Measurements from ENCODE around the gene PDZD2. TPM values are rescaled to one million over a fixed set of nuclear protein-coding genes. Genes with fewer than 3 reads are reported as not detected.

Gene PDZD2
- total RNA-seq, 1 donor from 2014 or later = 1.1 TPM

DNA sequence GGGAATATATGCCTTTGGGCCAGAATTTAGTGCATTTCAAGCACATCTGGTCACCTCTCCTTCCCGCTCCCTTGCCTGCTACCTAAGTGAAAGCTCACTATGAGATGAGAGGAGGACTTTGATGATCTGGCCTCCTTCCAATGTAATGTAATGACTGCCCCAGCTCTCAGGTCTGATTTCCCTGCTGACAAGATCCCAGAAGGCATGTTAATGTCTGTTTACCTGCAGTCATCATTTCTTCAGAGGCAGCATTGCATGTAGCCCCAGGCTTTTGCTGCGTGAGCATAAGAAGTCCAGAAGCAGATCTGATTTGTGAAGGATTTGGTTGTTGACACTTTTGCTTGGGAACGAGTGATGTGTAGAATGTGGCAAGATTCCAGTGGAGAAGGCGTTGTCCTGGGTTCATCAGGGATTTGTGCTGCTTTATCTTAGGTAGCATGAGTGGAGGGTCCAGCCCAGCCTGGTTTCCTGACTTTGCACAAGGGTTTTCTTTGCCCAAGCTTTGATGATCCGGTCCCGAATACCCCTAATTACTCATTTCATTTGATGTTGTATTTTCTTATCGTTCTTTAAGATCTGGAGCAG, 342.5 kb downstream of the PDZD2 start:
- Histone ChIP-seq H3K27me3 (no peaks in the 10 kb centered on the region), H3K4me1 (no peaks in the 10 kb centered on the region), H3K4me3 (no peak overlapping the region), H2AFZ (replicated peaks) (no peak overlapping the region), H4K20me1 (ENCODE audit: low read depth) (no peaks in the 10 kb centered on the region), H3K9me3 (ENCODE audit: low read depth) (no peaks in the 10 kb centered on the region), H3F3A (ENCODE audit: low read depth) (peaks cover under 1% of the 10 kb centered on the region), H3K9ac (no peak overlapping the region), H3K4me2 (no peak overlapping the region), H3K27ac (no peak overlapping the region), H3K79me2 (ENCODE audit: low read depth) (no peaks in the 10 kb centered on the region), H3K36me3 (no peaks in the 10 kb centered on the region)
- TF ChIP-seq, protein P1, sequence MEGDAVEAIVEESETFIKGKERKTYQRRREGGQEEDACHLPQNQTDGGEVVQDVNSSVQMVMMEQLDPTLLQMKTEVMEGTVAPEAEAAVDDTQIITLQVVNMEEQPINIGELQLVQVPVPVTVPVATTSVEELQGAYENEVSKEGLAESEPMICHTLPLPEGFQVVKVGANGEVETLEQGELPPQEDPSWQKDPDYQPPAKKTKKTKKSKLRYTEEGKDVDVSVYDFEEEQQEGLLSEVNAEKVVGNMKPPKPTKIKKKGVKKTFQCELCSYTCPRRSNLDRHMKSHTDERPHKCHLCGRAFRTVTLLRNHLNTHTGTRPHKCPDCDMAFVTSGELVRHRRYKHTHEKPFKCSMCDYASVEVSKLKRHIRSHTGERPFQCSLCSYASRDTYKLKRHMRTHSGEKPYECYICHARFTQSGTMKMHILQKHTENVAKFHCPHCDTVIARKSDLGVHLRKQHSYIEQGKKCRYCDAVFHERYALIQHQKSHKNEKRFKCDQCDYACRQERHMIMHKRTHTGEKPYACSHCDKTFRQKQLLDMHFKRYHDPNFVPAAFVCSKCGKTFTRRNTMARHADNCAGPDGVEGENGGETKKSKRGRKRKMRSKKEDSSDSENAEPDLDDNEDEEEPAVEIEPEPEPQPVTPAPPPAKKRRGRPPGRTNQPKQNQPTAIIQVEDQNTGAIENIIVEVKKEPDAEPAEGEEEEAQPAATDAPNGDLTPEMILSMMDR (IDR thresholded peaks at IDR 0.05) = no peak
- TF ChIP-seq EZH2phosphoT487 (IDR thresholded peaks at IDR 0.05) = no peak
- TF ChIP-seq EZH2 (IDR thresholded peaks at IDR 0.05) = no peak
- Mint-ChIP-seq H3K4me1 (peaks cover 7% of the 10 kb centered on the region), H3K9me3 (peaks cover 7% of the 10 kb centered on the region), H3K27ac (no peak overlapping the region), H3K27me3 (ENCODE audit: insufficient read depth, low read depth) (no peaks in the 10 kb centered on the region), H3K4me3 (no peak overlapping the region), H3K36me3 (peaks cover 3% of the 10 kb centered on the region)
- no peak for DNase-seq (ENCODE audit: low spot score)

DNA sequence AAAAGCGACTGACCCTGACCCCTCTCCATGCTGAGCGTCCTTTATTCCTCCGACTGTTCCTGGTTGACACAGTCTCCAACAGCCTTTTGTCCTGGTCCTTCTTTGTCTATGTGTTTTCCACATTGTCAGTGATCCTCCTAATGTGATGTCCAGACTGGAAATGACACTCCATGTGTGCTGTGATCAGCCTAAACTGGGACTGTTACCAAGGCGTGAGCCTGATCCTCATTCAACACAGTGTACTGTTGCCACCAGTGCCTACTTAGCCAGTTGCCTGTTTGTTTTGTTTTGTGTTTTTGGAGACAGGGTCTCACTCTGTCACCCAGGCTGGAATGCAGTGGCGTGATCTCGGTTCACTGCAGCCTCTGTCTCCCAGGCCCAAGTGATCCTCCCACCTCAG, 343.1 kb downstream of the PDZD2 start:
- H3K36me3 Mint-ChIP-seq = peaks cover 3% of the 10 kb centered on the region
- no peak for TF ChIP-seq EZH2phosphoT487 (IDR thresholded peaks at IDR 0.05)
- TF ChIP-seq, protein P1 (IDR thresholded peaks at IDR 0.05) = no peak
- TF ChIP-seq EZH2 (IDR thresholded peaks at IDR 0.05) = no peak
- H3F3A ChIP-seq (ENCODE audit: low read depth) = no peaks in the 10 kb centered on the region
- H2AFZ ChIP-seq (replicated peaks) = no peak overlapping the region
- no peaks in the 10 kb centered on the region for H3K79me2 ChIP-seq (ENCODE audit: low read depth)
- H3K9me3 Mint-ChIP-seq = peaks cover 7% of the 10 kb centered on the region
- H3K4me3 Mint-ChIP-seq = no peak overlapping the region
- no peak overlapping the region for H3K27ac ChIP-seq
- no peak for DNase-seq (ENCODE audit: low spot score)
- no peaks in the 10 kb centered on the region for H3K36me3 ChIP-seq
- H3K4me2 ChIP-seq = no peak overlapping the region
- H3K9ac ChIP-seq = no peak overlapping the region
- H3K27me3 ChIP-seq = no peaks in the 10 kb centered on the region
- H3K9me3 ChIP-seq (ENCODE audit: low read depth) = no peaks in the 10 kb centered on the region
- H4K20me1 ChIP-seq (ENCODE audit: low read depth) = no peaks in the 10 kb centered on the region
- H3K27ac Mint-ChIP-seq = no peak overlapping the region
- H3K4me1 Mint-ChIP-seq = peaks cover 7% of the 10 kb centered on the region
- no peak overlapping the region for H3K4me3 ChIP-seq
- H3K4me1 ChIP-seq = no peaks in the 10 kb centered on the region
- no peaks in the 10 kb centered on the region for H3K27me3 Mint-ChIP-seq (ENCODE audit: insufficient read depth, low read depth)

DNA sequence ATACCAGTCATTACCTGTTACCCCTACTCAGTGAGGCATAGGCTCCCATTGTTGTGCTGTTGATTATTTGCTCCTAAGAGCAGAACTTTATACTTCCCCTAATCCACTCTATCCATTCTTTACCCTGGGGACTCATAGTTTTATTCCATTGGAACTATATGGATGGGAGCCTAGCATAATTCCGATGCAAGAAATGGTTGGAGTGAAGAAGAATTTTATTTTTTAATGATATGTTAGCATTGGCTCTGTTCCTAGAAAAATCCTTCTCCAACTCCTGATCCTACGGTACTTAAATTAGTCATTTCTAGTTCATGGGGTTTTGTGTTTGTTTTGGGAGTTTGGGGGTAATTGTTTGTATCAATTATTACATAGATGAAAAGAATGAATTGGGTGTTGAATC, 343.7 kb downstream of the PDZD2 start:
- Histone ChIP-seq H3K4me1 (no peaks in the 10 kb centered on the region), H3K9me3 (ENCODE audit: low read depth) (no peaks in the 10 kb centered on the region), H3F3A (ENCODE audit: low read depth) (no peaks in the 10 kb centered on the region), H4K20me1 (ENCODE audit: low read depth) (no peaks in the 10 kb centered on the region), H3K4me2 (no peak overlapping the region), H2AFZ (replicated peaks) (no peak overlapping the region), H3K27me3 (no peaks in the 10 kb centered on the region), H3K36me3 (no peaks in the 10 kb centered on the region), H3K27ac (no peak overlapping the region), H3K9ac (no peak overlapping the region), H3K79me2 (ENCODE audit: low read depth) (no peaks in the 10 kb centered on the region), H3K4me3 (no peak overlapping the region)
- TF ChIP-seq EZH2phosphoT487 (IDR thresholded peaks at IDR 0.05) = no peak
- H3K27ac Mint-ChIP-seq = no peak overlapping the region
- H3K4me1 Mint-ChIP-seq = peaks cover 7% of the 10 kb centered on the region
- no peaks in the 10 kb centered on the region for H3K27me3 Mint-ChIP-seq (ENCODE audit: insufficient read depth, low read depth)
- peaks cover 3% of the 10 kb centered on the region for H3K36me3 Mint-ChIP-seq
- no peak overlapping the region for H3K4me3 Mint-ChIP-seq
- H3K9me3 Mint-ChIP-seq = peaks cover 7% of the 10 kb centered on the region
- DNase-seq (ENCODE audit: low spot score) = no peak

DNA sequence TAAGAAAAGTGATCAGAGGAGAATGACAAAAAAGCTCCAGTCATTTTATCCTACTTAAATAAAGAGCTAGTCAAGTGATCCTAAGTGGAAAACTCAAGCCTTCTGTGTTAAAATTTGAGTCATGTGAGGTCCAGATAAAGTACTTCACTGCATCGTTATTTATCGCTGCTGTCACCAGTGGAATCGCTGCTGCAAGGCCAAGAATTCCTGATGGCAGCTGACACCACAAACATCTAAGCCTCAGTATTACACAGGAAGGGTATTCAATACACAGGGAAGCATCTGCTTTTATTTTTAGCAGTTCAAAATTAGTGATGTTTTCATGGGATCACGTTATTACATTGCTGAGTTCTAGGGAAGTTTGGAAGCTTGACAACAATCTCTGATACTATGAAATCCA, 344.9 kb downstream of the PDZD2 start:
- Histone ChIP-seq H2AFZ (replicated peaks) (no peak overlapping the region), H3K4me1 (no peaks in the 10 kb centered on the region), H3K36me3 (no peaks in the 10 kb centered on the region), H3F3A (ENCODE audit: low read depth) (no peaks in the 10 kb centered on the region), H3K4me3 (no peak overlapping the region), H3K79me2 (ENCODE audit: low read depth) (no peaks in the 10 kb centered on the region), H3K4me2 (no peak overlapping the region), H3K9ac (no peak overlapping the region), H4K20me1 (ENCODE audit: low read depth) (no peaks in the 10 kb centered on the region), H3K9me3 (ENCODE audit: low read depth) (no peaks in the 10 kb centered on the region), H3K27me3 (no peaks in the 10 kb centered on the region), H3K27ac (no peak overlapping the region)
- no peak overlapping the region for H3K27ac Mint-ChIP-seq
- no peaks in the 10 kb centered on the region for H3K27me3 Mint-ChIP-seq (ENCODE audit: insufficient read depth, low read depth)
- H3K9me3 Mint-ChIP-seq = peaks cover 14% of the 10 kb centered on the region
- TF ChIP-seq, protein P1 (IDR thresholded peaks at IDR 0.05) = no peak
- no peak for DNase-seq (ENCODE audit: low spot score)
- peaks cover 5% of the 10 kb centered on the region for H3K4me1 Mint-ChIP-seq
- H3K36me3 Mint-ChIP-seq = peaks cover 3% of the 10 kb centered on the region
- no peak overlapping the region for H3K4me3 Mint-ChIP-seq

Measured in neural progenitor cell (in vitro differentiated cells).